GM08714 (cell line): Measurements from ENCODE around the gene EPS8L1.

Experiments
- H3K4me3 ChIP-seq: fragments of 200-500 bp; sonication (Bioruptor generic); 2 replicates; pipeline ENCODE4 v1.5.1; 2014; ENCODE audit warnings: mild to moderate bottlenecking, low read length, inconsistent platforms
- ZNF274 ChIP-seq: IDR thresholded peaks from 2 replicates; pipeline ENCODE4 v1.6.1; 2012; ENCODE audit warnings: mild to moderate bottlenecking, low read depth, low read length

EPS8L1 gene

DNA sequence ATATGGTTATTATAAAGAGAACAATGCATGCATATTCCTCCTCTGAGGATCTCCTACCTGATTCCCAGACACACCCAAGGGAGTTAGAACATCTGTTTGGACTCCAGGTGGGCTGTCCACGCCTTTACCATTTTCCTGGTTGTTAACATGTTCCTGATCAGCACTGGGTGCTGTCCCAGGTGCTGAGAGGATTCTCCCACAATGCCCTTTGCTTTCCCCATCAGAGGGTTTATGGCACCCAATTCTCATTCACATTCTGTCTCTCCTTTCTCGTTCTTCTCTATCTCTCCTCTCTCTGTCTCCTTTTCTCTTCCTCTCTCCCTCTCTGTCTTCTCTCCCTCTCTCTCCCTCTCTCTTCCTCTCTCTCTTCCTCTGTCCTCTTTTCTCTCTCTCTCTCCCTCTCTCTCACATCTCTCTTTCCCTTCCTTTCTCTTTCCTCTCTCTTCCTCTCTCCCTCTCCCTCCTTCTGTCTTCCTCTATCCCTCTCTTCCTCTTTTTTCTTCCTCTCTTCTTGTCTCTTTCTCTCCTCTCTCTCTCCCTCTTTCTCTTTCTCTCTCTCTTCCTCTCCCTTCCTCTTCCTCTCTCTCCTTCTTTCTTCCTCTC lies 9.5 kb upstream of the EPS8L1 start:
- no peak for TF ChIP-seq ZNF274
- H3K4me3 ChIP-seq = no peak overlapping the region

DNA sequence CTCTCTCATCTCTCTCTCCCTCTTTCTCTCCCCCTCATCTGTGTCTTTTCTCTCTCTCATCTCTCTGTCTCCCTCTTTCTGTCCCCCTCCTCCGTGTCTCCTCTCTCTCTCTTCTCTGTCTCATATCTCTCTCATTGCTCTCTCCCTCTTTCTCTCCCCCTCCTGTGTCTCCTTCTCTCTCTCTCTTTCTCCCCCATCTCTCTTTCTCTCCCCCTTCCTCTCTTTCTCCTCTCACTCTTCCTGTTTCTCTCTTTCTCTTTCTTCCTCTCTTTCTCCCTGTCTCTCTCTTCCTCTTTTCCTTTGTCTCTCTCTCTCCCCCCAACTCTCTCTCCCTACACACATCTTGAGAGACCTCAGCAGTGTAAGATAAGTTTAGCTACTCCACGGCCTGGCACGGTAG lies 7.8 kb upstream of the EPS8L1 start:
- TF ChIP-seq ZNF274 = no peak
- no peak overlapping the region for H3K4me3 ChIP-seq

- no peak for TF ChIP-seq ZNF274
- no peak overlapping the region for H3K4me3 ChIP-seq
These were observed 6.5 kb upstream of the EPS8L1 start for GRCh38 chr19:55068950-55069864.

- no peak for TF ChIP-seq ZNF274
- H3K4me3 ChIP-seq = no peak overlapping the region
These were observed 5.8 kb upstream of the EPS8L1 start for GRCh38 chr19:55069865-55070197.

GRCh38 chr19:55070466-55071128 lies 5.1 kb upstream of the EPS8L1 start:
- no peak overlapping the region for H3K4me3 ChIP-seq

DNA sequence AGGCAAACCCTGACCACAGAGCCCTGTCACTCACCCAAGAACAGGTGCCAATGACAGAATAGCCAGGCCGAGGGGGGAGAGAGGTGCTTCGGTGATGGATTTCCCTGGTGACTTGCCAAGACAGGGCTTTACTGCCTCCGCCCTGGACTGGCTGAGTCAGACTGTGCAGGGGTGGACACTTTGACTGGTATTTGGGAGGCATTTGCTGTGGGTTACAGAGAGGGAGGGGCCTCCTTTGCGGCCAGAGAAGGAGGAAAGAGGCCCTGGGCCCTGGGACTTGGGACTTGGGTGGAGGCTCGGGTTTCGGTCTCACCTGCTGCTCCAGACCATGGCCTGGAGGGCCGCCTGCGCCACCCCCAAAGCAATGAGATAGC lies 4.6 kb upstream of the EPS8L1 start:
- H3K4me3 ChIP-seq = no peak overlapping the region
- TF ChIP-seq ZNF274 = no peak

More at GRCh38 chr19:55070466-55071128, 5.1 kb upstream of the EPS8L1 start:
- no peak for TF ChIP-seq ZNF274

- H3K4me3 ChIP-seq = no peak overlapping the region
- no peak for TF ChIP-seq ZNF274
These were observed 3.8 kb upstream of the EPS8L1 start for GRCh38 chr19:55071913-55072312.

DNA sequence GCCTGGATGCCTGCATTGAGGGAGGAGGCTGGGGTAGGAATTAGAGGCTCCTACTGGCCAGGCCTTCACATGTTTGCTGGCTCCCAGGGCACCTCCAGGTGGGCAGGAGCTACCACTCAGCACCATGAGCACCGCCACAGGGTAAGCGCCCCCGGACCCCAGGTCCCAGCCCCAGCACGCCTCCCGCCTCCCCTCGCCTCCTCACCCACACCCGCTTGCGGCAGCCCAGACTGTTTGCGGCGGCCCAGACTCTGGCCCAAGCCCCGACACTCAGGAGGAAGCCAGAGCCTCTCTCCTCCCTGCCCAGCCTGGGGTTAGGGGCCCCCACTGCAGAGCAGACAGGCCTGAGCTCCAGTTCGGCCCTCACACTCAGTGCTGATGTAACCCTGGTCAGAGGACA lies 652 bp downstream of the EPS8L1 start:
- TF ChIP-seq ZNF274 = no peak
- H3K4me3 ChIP-seq = no peak overlapping the region

DNA sequence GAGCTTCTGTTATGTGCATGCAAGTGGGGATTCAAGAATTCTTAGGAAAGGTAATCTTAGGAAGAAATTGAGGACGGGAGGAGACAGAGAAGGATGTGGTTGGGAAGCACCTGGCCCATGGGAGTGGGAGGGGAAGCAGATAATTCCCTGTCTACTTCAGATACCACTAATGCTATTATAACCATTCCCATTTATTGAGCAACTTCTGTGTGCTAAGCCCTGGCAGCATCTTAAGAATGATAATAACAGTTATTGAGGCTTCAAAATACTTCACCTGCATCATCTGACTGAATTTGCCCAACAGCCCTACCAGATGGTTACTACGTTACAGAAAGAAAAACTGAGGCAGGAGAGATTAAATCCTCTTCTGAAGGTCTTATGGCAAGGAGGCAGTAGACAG lies 1.4 kb downstream of the EPS8L1 start:
- H3K4me3 ChIP-seq = no peak overlapping the region
- no peak for TF ChIP-seq ZNF274

DNA sequence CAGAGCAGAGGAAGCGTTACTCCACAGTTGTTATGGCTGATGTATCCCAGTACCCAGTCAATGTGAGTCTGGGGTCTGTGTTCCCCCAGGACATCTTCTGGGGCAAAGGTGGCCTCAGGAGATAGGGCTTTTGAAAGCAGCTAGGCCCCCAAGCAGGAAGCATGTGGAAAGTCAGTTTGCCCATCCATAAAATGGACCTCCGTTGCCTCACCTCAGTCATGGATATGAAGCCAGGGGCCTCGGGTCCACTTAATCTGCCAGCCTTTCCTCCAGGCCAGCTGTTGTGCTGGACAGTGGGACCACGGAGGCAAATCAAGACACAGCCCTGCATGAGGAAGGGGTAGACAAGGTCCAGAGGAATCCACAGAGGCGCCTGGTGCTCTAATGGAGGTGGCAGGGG lies 3.3 kb downstream of the EPS8L1 start:
- no peak overlapping the region for H3K4me3 ChIP-seq
- no peak for TF ChIP-seq ZNF274

DNA sequence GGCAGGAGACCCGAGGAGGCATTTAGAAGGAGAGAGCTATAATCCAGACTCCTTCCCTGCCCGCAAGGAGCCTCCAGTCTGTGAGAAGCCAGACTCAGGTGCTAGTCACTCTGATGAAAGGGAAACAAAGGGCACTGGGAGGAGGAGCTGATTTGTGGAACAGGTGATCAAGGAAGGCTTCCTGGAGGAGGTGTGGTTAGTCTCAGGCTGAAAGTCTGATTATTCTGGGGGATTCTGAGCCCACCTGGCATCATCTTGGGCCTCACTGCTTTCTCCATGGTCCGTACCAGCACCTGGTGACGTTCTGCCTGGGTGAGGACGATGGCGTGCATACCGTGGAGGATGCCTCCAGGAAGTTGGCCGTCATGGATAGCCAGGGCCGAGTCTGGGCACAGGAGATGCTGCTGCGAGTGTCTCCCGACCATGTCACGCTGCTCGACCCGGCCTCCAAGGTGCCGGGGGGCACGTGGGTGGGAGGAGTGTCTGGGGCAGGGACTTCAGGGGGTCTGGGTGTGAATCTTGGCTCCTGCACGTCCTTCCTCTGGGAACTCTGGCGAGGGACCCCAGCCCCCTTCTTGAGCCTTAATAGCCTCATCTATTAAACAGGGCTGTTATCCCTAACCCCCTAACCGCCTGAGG lies 3.9 kb downstream of the EPS8L1 start:
- TF ChIP-seq ZNF274 = no peak
- H3K4me3 ChIP-seq = no peak overlapping the region

DNA sequence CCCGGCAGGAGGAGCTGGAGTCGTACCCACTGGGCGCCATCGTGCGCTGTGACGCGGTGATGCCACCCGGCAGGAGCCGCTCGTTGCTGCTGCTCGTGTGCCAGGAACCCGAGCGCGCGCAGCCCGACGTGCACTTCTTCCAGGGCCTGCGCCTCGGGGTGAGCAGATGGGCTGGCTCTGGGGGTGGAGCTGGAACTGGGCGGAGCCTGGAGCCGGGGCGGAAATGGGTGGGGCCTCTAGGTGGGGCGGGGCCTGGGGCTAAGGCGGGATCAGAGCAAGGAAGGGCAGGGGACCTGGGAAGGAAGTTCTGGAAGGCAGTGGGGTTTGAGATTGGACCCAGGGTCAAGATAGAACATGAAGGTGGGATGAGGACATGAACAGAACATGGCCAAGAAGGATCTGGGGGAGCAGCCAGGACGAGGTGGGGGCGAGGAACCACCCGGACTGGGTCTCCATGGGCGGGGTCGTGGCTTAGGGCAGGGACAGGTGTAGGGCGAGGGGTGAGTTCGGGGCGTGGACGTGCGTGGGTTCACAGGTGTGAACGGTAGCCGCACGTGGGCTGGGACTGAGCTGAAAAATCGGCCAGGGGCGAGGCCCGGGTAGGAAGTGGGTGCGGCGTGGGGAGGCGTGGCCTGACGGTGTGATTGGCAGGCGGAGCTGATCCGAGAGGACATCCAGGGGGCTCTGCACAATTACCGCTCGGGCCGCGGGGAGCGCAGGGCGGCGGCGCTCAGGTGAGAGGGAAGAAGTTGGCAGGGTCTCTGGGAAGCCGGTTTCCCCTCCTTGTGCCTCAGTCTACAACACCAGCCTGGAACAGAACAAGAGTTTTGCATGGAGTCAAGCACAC lies 4.7 kb downstream of the EPS8L1 start:
- peak overlapping the region; percentile 65; the same call in 1 of the 2 replicates for H3K4me3 ChIP-seq
- TF ChIP-seq ZNF274 = no peak

- H3K4me3 ChIP-seq = peak overlapping the region; percentile 65; the same call in 1 of the 2 replicates
- no peak for TF ChIP-seq ZNF274
These were observed 5.5 kb downstream of the EPS8L1 start for GRCh38 chr19:55080968-55081769.

- H3K4me3 ChIP-seq = no peak overlapping the region; the same call in 1 of the 2 replicates
- TF ChIP-seq ZNF274 = no peak
These were observed 6.0 kb downstream of the EPS8L1 start for GRCh38 chr19:55081770-55082019.
